Heart left ventricle (tissue), 16 donors: ENCODE data around the gene AIRE. TPM values are rescaled to one million over a fixed set of nuclear protein-coding genes. Genes with fewer than 3 reads are reported as not detected.

Experiments
- ATAC-seq, 4 donors: fragments of 200-7000 bp; cut with Tn5 transposase; one replicate each; pipeline ENCODE4 v1.9.1; 2020 to 2022; ENCODE audit warnings: moderate library complexity in 4 of 4, mild to moderate bottlenecking in 3 of 4, moderate number of reproducible peaks in 1 of 4
- DNase-seq, 5 donors: peaks; one replicate each; pipeline ENCODE4 v3.0.0-alpha.2; 2020
- H3K27ac ChIP-seq, 12 donors: fragments of 200-600 bp; sonication (generic) in 4 of 12; one replicate each; pipeline versions ENCODE4 v1.5.0 to v1.8.0; 2016 to 2022; ENCODE audit warnings: mild to moderate bottlenecking in 2 of 12
- H3K27me3 ChIP-seq, 9 donors: fragments of 200-600 bp; sonication (generic) in 2 of 9; one replicate each; pipeline versions ENCODE4 v1.5.1 to v1.8.0; 2016 to 2022; ENCODE audit warnings: mild to moderate bottlenecking in 3 of 9
- H3K36me3 ChIP-seq, 9 donors: fragments of 200-600 bp; sonication (generic) in 2 of 9; one replicate each; pipeline versions ENCODE4 v1.5.0 to v1.8.0; 2018 to 2022; ENCODE audit warnings: mild to moderate bottlenecking in 2 of 9
- H3K4me1 ChIP-seq, 12 donors: fragments of 200-600 bp; sonication (generic) in 4 of 12; one replicate each; pipeline versions ENCODE4 v1.5.0 to v1.8.0; 2016 to 2022; ENCODE audit warnings: mild to moderate bottlenecking in 3 of 12
- H3K4me3 ChIP-seq, 12 donors: fragments of 200-600 bp; sonication (generic) in 4 of 12; one replicate each; pipeline versions ENCODE4 v1.5.0 to v1.8.0; 2017 to 2022; ENCODE audit warnings: mild to moderate bottlenecking in 9 of 12, moderate library complexity in 4 of 12
- H3K9me3 ChIP-seq, 12 donors: fragments of 200-600 bp; sonication (generic) in 4 of 12; one replicate each; pipeline versions ENCODE4 v1.5.0 to v1.8.0; 2016 to 2022; ENCODE audit warnings: mild to moderate bottlenecking in 1 of 12
- CTCF ChIP-seq, 12 donors: fragments of 200-600 bp; sonication (generic) in 4 of 12; IDR thresholded peaks; one replicate each; pipeline versions ENCODE4 v1.5.0 to v1.8.0; 2018 to 2022; ENCODE audit warnings: antibody characterized with exemption in 12 of 12, mild to moderate bottlenecking in 5 of 12
- POLR2A ChIP-seq, 2 donors: fragments of 450-650 bp; IDR thresholded peaks; one replicate each; pipeline ENCODE4 v1.6.1; 2017; ENCODE audit warnings: antibody characterized with exemption in 2 of 2, mild to moderate bottlenecking in 2 of 2, moderate library complexity in 2 of 2
- WGBS, 4 donors: extraction: QIAGEN DNeasy Blood & Tissue Kit in 2 of 4; methylation state at CpG; one replicate each; pipeline versions ENCODE4 v1.1.5 to v1.1.7; 2013 to 2018; 5-methylcytosine and 5-hydroxymethylcytosine counted together
- intact Hi-C, 10 donors: fragments of 100-400 bp; cut with DNase I; formaldehyde crosslinking; loops; one replicate each; pipeline versions ENCODE4 v1.11.1 to v1.14.2; 2022
- polyA plus RNA-seq, 2 donors: library from polyadenylated mRNA; stranded (reverse); fragments of 200-250 nt; gene quantifications; one replicate each; pipeline ENCODE4 v1.2.3, GENCODE V29; 2013
- total RNA-seq, 9 donors: library from RNA; depleted of rRNA in 2 of 9; stranded (reverse); fragments of >200 nt in 2 of 9; fragmentation: NEBNext Ultra II Directional in 3 of 9; extraction: Animal tissue kit (Norgen Biotek cat#: 25700) in 3 of 9; gene quantifications; one replicate each; pipeline versions ENCODE4 v1.1.0 to v1.2.4, GENCODE V29; 2016 to 2023
- donor health status: ischemic (EF 13 %, LVEDD 7.1; RV severe dilation, severe dysfunction).
- donor health status: healthy with polysubstance abuse.
- donor health status: DM: no; HTN: yes; CAD: no.
- donor health status: DM: no; HTN: no; CAD: no.
- donor health status: ischemic (EF 25% LVEDD 6.9; RV normal size, moderate dysfunction).
- donor health status: ischemic (EF 25% LVEDD 5.7; RV mildly dilated, moderate dysfunction).
- donor health status: healthy.
- donor health status: DM: yes; HTN: yes; CAD: no.
- donor health status: ischemic (EF 35%, LVEDD 5.7; RV mildly dilated, moderate dysfunction).
- donor health status: nonischemic (EF 11% LVEDD 7.7; RV severe dilation, severe dysfunction).
- donor health status: DM: yes; HTN: yes; CAD: no.
- donor health status: PGD.
- donor health status: ischemic (EF 29% LVEDD 5.4; RV normal size, mild dysfunction).
- donor health status: nonischemic (EF 23%, LVEDD 6.1; RV moderate dilation, normal function).

Gene AIRE
- total and polyA plus RNA-seq, 11 donors: 0.03 to 0.21 (median 0.16) TPM; not detected in 8

- intact Hi-C loops: loop anchor here in 3 of 10 donors (2.0 to 10.0 kb wide), 5 partner anchors 20 to 512 kb away; no protein-coding TSS in a partner anchor
- Histone ChIP-seq H3K4me3 (no peak overlapping the region), H3K4me1 (peaks cover 0 to 45% (median 28%) of the 10 kb centered on the region in 12 donors), H3K27me3 (no peaks in the 10 kb centered on the region), H3K36me3 (peaks cover 0 to 62% (median 21%) of the 10 kb centered on the region in 9 donors), H3K27ac (no peak overlapping the region), H3K9me3 (no peaks in the 10 kb centered on the region)
- WGBS, 4 donors: 78 to 89% (median 85%) methylated on average over 15 to 21 of the region's 21 CpGs
- TF ChIP-seq CTCF (IDR thresholded peaks at IDR 0.05) (no peak), POLR2A (IDR thresholded peaks at IDR 0.05) (no peak)
- no peak for ATAC-seq
- no peak for DNase-seq
These were observed 21.4 kb downstream of the AIRE start for GRCh38 chr21:44306936-44307704.

GRCh38 chr21:44310628-44311507, 25.2 kb downstream of the AIRE start:
- Histone ChIP-seq H3K27me3 (no peaks in the 10 kb centered on the region), H3K4me1 (peaks cover 0 to 11% (median 0%) of the 10 kb centered on the region in 12 donors), H3K27ac (no peak overlapping the region), H3K36me3 (peaks cover 0 to 89% (median 42%) of the 10 kb centered on the region in 9 donors), H3K4me3 (no peak overlapping the region), H3K9me3 (no peaks in the 10 kb centered on the region)
- no peak for TF ChIP-seq CTCF (IDR thresholded peaks at IDR 0.05)
- intact Hi-C loops: loop anchor here in 3 of 10 donors (2.0 to 10.0 kb wide), 3 partner anchors 26 to 316 kb away; no protein-coding TSS in a partner anchor
- DNase-seq (no peak), ATAC-seq (no peak)
- 89 to 93% (median 91%) methylated on average over 20 to 28 of the region's 28 CpGs for WGBS, 4 donors

- DNase-seq (no peak), ATAC-seq (no peak)
- Histone ChIP-seq H3K27me3 (no peaks in the 10 kb centered on the region), H3K36me3 (peaks cover 0 to 89% (median 42%) of the 10 kb centered on the region in 9 donors), H3K27ac (no peak overlapping the region), H3K4me1 (no peaks in the 10 kb centered on the region), H3K4me3 (no peak overlapping the region), H3K9me3 (no peaks in the 10 kb centered on the region)
- TF ChIP-seq CTCF (IDR thresholded peaks at IDR 0.05) (no peak), POLR2A (IDR thresholded peaks at IDR 0.05) (no peak)
- intact Hi-C loops: loop anchor here in 2 of 10 donors (10.0 kb wide), 2 partner anchors 63 to 317 kb away; no protein-coding TSS in a partner anchor
- 93 to 94% (median 94%) methylated on average over 19 to 22 of the region's 22 CpGs for WGBS, 4 donors
These were observed 26.4 kb downstream of the AIRE start for GRCh38 chr21:44312089-44312488.

- intact Hi-C loops: loop anchor here in 2 of 10 donors (10.0 kb wide), 2 partner anchors 62 to 318 kb away; no protein-coding TSS in a partner anchor
- ATAC-seq: no peak
- no peak for TF ChIP-seq POLR2A (IDR thresholded peaks at IDR 0.05)
- H3K9me3 ChIP-seq: no peaks in the 10 kb centered on the region
- no peak overlapping the region for H3K4me3 ChIP-seq
- peaks cover 0 to 89% (median 47%) of the 10 kb centered on the region in 9 donors for H3K36me3 ChIP-seq
- 95 to 97% (median 96%) methylated on average over 15 to 19 of the region's 19 CpGs for WGBS, 4 donors
- H3K27ac ChIP-seq: no peak overlapping the region
- no peaks in the 10 kb centered on the region for H3K4me1 ChIP-seq
- H3K27me3 ChIP-seq: no peaks in the 10 kb centered on the region
- no peak for DNase-seq
These were observed 27.0 kb downstream of the AIRE start for GRCh38 chr21:44312716-44313115.
